Heart right ventricle (tissue), 16 donors: ENCODE measurements around the gene RYR3. TPM values are rescaled to one million over a fixed set of nuclear protein-coding genes. Genes with fewer than 3 reads are reported as not detected.

ENCODE experiments used
- ATAC-seq, 8 donors: fragments of 200-7000 bp; cut with Tn5 transposase; one replicate each; pipeline ENCODE4 v1.9.1; 2020; ENCODE audit warnings: mild to moderate bottlenecking in 8 of 8, moderate library complexity in 8 of 8, moderate number of reproducible peaks in 1 of 8
- DNase-seq, 2 donors: peaks; one replicate each; pipeline ENCODE4 v3.0.0-alpha.2; 2020
- H3K27ac ChIP-seq, 10 donors: fragments of 200-600 bp; sonication (generic) in 2 of 10; one replicate each; pipeline versions ENCODE4 v1.5.0 to v1.8.0; 2020 to 2022; ENCODE audit warnings: mild to moderate bottlenecking in 3 of 10
- H3K27me3 ChIP-seq, 7 donors: fragments of 200-600 bp; one replicate each; pipeline ENCODE4 v1.8.0; 2021 to 2022; ENCODE audit warnings: mild to moderate bottlenecking in 2 of 7
- H3K36me3 ChIP-seq, 9 donors: fragments of 200-600 bp; sonication (generic) in 1 of 9; one replicate each; pipeline versions ENCODE4 v1.5.0 to v1.8.0; 2020 to 2022; ENCODE audit warnings: mild to moderate bottlenecking in 2 of 9
- H3K4me1 ChIP-seq, 9 donors: fragments of 200-600 bp; sonication (generic) in 1 of 9; one replicate each; pipeline versions ENCODE4 v1.5.0 to v1.8.0; 2020 to 2022; ENCODE audit warnings: mild to moderate bottlenecking in 4 of 9
- H3K4me3 ChIP-seq, 10 donors: fragments of 200-600 bp; sonication (generic) in 2 of 10; one replicate each; pipeline versions ENCODE4 v1.5.0 to v1.8.0; 2020 to 2022; ENCODE audit warnings: mild to moderate bottlenecking in 7 of 10, moderate library complexity in 2 of 10
- H3K9me3 ChIP-seq, 11 donors: fragments of 200-600 bp in 10 of 11; sonication (generic) in 2 of 11; one replicate each; pipeline versions ENCODE4 v1.5.0 to v1.8.0; 2013 to 2022; ENCODE audit warnings: mild to moderate bottlenecking in 2 of 11, control low read depth in 1 of 11, moderate library complexity in 1 of 11
- CTCF ChIP-seq, 9 donors: fragments of 200-600 bp; sonication (generic) in 2 of 9; IDR thresholded peaks; one replicate each; pipeline versions ENCODE4 v1.5.0 to v1.8.0; 2021 to 2022; ENCODE audit warnings: antibody characterized with exemption in 9 of 9, mild to moderate bottlenecking in 5 of 9, moderate library complexity in 1 of 9
- WGBS, 2 donors: extraction: QIAGEN DNeasy Blood & Tissue Kit; methylation state at CpG; one replicate each; pipeline ENCODE4 v1.1.7; 2013; ENCODE audit warnings: inconsistent platforms in 1 of 2; 5-methylcytosine and 5-hydroxymethylcytosine counted together
- intact Hi-C, 10 donors: fragments of 100-400 bp; cut with DNase I; formaldehyde crosslinking; loops; one replicate each; pipeline versions ENCODE4 v1.11.1 to v1.14.2; 2022
- polyA plus RNA-seq, 2 donors: library from polyadenylated mRNA; stranded (reverse); fragments of 200-250 nt; gene quantifications; one replicate each; pipeline ENCODE4 v1.2.3, GENCODE V29; 2013
- total RNA-seq, 10 donors: library from RNA; stranded (reverse); fragmentation: NEBNext Ultra II Directional in 3 of 10; extraction: Animal tissue kit (Norgen Biotek cat#: 25700) in 3 of 10; gene quantifications; one replicate each; pipeline versions ENCODE4 v1.2.1 to v1.2.4, GENCODE V29; 2021 to 2023
- donor health status: Arrhythmogenic right ventricular cardiomyopathy.
- donor health status: ischemic (EF 13 %, LVEDD 7.1; RV severe dilation, severe dysfunction).
- donor health status: healthy with polysubstance abuse.
- donor health status: DM: no; HTN: yes; CAD: no.
- donor health status: DM: no; HTN: no; CAD: no.
- donor health status: ischemic (EF 25% LVEDD 6.9; RV normal size, moderate dysfunction).
- donor health status: ischemic (EF 25% LVEDD 5.7; RV mildly dilated, moderate dysfunction).
- donor health status: healthy.
- donor health status: DM: yes; HTN: yes; CAD: no.
- donor health status: Ischemic cardiomyopathy.
- donor health status: ischemic (EF 35%, LVEDD 5.7; RV mildly dilated, moderate dysfunction).
- donor health status: nonischemic (EF 11% LVEDD 7.7; RV severe dilation, severe dysfunction).
- donor health status: DM: yes; HTN: yes; CAD: no.
- donor health status: PGD.
- donor health status: ischemic (EF 29% LVEDD 5.4; RV normal size, mild dysfunction).
- donor health status: nonischemic (EF 23%, LVEDD 6.1; RV moderate dilation, normal function).

Gene RYR3
- total and polyA plus RNA-seq, 12 donors: 0.02 to 1.00 (median 0.13) TPM; not detected in 2

GRCh38 chr15:33343275-33343674 lies 32.5 kb downstream of the RYR3 start:
- intact Hi-C loops: no loop called here
- no peak for ATAC-seq
- TF ChIP-seq CTCF (IDR thresholded peaks at IDR 0.05): no peak
- no peak overlapping the region for H3K27ac ChIP-seq
- 79 to 80% methylated on average over 5 of the region's 5 CpGs for WGBS, 2 donors
- no peaks in the 10 kb centered on the region for H3K4me1 ChIP-seq
- H3K9me3 ChIP-seq: peaks cover 0 to 8% (median 0%) of the 10 kb centered on the region in 11 donors
- no peak for DNase-seq
- H3K27me3 ChIP-seq: peaks cover 0 to 4% (median 0%) of the 10 kb centered on the region in 7 donors
- H3K4me3 ChIP-seq: no peak overlapping the region
- no peaks in the 10 kb centered on the region for H3K36me3 ChIP-seq

GRCh38 chr15:33344111-33344510 lies 33.3 kb downstream of the RYR3 start:
- ATAC-seq: no peak
- H3K36me3 ChIP-seq: no peaks in the 10 kb centered on the region
- WGBS, 2 donors: 86 to 99% methylated on average over 2 of the region's 2 CpGs

GRCh38 chr15:33344530-33344929 lies 33.8 kb downstream of the RYR3 start:
- Histone ChIP-seq H3K36me3 (no peaks in the 10 kb centered on the region), H3K27me3 (peaks cover 0 to 4% (median 0%) of the 10 kb centered on the region in 7 donors), H3K4me3 (no peak overlapping the region), H3K27ac (no peak overlapping the region), H3K9me3 (peaks cover 0 to 8% (median 0%) of the 10 kb centered on the region in 11 donors), H3K4me1 (no peaks in the 10 kb centered on the region)
- DNase-seq (no peak), ATAC-seq (no peak)
- 71 to 80% methylated on average over 1 of the region's 1 CpG for WGBS, 2 donors
- no peak for TF ChIP-seq CTCF (IDR thresholded peaks at IDR 0.05)
- intact Hi-C loops: no loop called here

More at GRCh38 chr15:33344111-33344510, 33.3 kb downstream of the RYR3 start:
- Histone ChIP-seq H3K27ac (no peak overlapping the region), H3K4me1 (no peaks in the 10 kb centered on the region), H3K4me3 (no peak overlapping the region), H3K27me3 (peaks cover 0 to 4% (median 0%) of the 10 kb centered on the region in 7 donors), H3K9me3 (peaks cover 0 to 8% (median 0%) of the 10 kb centered on the region in 11 donors)
- DNase-seq: no peak
- no peak for TF ChIP-seq CTCF (IDR thresholded peaks at IDR 0.05)
- intact Hi-C loops: no loop called here

- intact Hi-C loops: no loop called here
- Histone ChIP-seq H3K4me1 (no peaks in the 10 kb centered on the region), H3K36me3 (no peaks in the 10 kb centered on the region), H3K9me3 (no peaks in the 10 kb centered on the region), H3K27me3 (no peaks in the 10 kb centered on the region), H3K27ac (no peak overlapping the region), H3K4me3 (no peak overlapping the region)
- no peak for TF ChIP-seq CTCF (IDR thresholded peaks at IDR 0.05)
- WGBS, 2 donors: 73 to 77% methylated on average over 1 of the region's 1 CpG
- no peak for ATAC-seq
- no peak for DNase-seq
Observed at GRCh38 chr15:33354411-33354810, 43.6 kb downstream of the RYR3 start.
